DND-41 (cell line): ENCODE results near the gene LRRC14B.

Experiments used
- EZH2 ChIP-seq: IDR thresholded peaks from 3 replicates; pipeline ENCODE4 v1.6.1; 2012; ENCODE audit warnings: borderline replicate concordance, low read depth, mild to moderate bottlenecking, moderate library complexity, low read length, inconsistent platforms; ENCODE audit not compliant: severe bottlenecking
- TF ChIP-seq, protein P1 (sequence below): IDR thresholded peaks from 2 replicates; pipeline ENCODE4 v1.5.1; 2012; ENCODE audit warnings: borderline replicate concordance, low read length, moderate library complexity, mild to moderate bottlenecking; ENCODE audit not compliant: poor library complexity, severe bottlenecking; ENCODE audit errors: extremely low read depth

DNA sequence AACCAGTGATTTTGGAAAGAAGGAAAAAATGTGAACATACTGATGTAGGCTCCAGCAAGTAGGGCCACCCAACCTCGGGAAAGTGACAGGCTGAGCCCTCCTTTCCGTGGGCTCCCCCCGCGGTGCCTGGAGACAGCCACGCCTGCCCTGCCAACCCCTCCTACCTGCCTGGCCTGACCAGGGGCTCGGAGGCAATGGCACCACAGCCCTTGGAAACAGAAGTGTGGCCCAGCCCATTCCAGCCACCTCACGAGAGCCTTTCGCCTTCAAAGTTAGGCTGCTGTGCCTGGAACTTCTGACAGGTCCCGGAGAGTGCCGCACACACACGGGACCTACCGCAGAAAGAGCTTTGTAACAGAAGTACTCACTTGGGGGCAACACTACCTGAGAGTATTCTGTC, 49.5 kb upstream of the LRRC14B start:
- no peak for TF ChIP-seq EZH2
- TF ChIP-seq, protein P1, sequence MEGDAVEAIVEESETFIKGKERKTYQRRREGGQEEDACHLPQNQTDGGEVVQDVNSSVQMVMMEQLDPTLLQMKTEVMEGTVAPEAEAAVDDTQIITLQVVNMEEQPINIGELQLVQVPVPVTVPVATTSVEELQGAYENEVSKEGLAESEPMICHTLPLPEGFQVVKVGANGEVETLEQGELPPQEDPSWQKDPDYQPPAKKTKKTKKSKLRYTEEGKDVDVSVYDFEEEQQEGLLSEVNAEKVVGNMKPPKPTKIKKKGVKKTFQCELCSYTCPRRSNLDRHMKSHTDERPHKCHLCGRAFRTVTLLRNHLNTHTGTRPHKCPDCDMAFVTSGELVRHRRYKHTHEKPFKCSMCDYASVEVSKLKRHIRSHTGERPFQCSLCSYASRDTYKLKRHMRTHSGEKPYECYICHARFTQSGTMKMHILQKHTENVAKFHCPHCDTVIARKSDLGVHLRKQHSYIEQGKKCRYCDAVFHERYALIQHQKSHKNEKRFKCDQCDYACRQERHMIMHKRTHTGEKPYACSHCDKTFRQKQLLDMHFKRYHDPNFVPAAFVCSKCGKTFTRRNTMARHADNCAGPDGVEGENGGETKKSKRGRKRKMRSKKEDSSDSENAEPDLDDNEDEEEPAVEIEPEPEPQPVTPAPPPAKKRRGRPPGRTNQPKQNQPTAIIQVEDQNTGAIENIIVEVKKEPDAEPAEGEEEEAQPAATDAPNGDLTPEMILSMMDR, result no peak
